ENCODE measurements around the gene POU6F2. TPM values are rescaled to one million over a fixed set of nuclear protein-coding genes. Genes with fewer than 3 reads are reported as not detected.

The POU6F2 gene
- total and polyA plus RNA-seq, 9 of the 15 experiments (the other 6 are each of a cell fraction or from before 2014, with no cell fraction given): 0.29 to 1.5 (median 0.96) TPM

DNA sequence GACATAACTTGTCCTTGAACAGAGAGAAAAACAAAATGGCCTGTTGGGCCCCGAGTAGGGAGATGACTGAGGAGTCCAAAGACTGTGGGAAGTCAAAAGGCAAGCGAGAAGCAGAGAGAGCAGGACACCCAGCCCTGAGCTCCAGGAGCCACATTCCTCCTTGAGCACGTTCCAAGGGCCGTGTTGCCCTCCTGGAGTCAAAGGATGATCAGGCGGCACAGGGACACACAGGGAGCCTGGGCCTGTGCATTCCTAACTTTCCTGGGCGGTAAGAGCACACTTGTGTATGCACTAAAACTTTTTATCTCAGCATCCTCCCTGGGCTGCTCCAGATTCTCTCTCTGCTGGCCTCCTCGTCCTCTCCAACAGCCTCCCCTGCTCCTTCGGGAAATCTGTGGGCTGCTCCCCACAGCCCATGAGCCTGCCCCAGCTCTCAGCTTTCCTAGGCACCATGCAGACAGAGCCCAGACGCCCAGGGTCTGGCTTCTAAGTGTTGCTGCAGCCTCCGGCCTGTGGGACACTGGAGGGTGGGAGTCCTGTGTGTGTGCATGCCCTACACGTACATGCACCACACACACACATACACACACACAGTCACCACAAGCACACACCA, 281.8 kb downstream of the POU6F2 start:
- no peak overlapping the region for H3K27ac ChIP-seq (ENCODE audit: extremely low read depth, low read depth, low read length)
- no peaks in the 10 kb centered on the region for H3K36me3 ChIP-seq (ENCODE audit: control insufficient read depth, insufficient read depth, low read length)
- no peak overlapping the region for H3K4me3 ChIP-seq
- in situ Hi-C loops (cut with MboI): no loop called here
- H3K4me1 ChIP-seq (replicated peaks in 1 of 2; ENCODE audit: control insufficient read depth in 2 of 2, insufficient read depth in 2 of 2, low read length in 2 of 2): no peaks in the 10 kb centered on the region
- FAIRE-seq (no peak), DNase-seq (ENCODE audit: extremely low read depth in 1 of 4, low spot score in 3 of 4) (no peak), ATAC-seq (no peak; the same call in 2 of the 3 replicates)
- POLR2A ChIA-PET: no interaction called here
- no peaks in the 10 kb centered on the region for H3K9me3 ChIP-seq (replicated peaks; ENCODE audit: control insufficient read depth, insufficient read depth, low read depth, low read length)
- H3K9me1 ChIP-seq (ENCODE audit: control insufficient read depth, insufficient read depth, low read length): no peaks in the 10 kb centered on the region
- H3K27me3 ChIP-seq (ENCODE audit: control insufficient read depth in 2 of 2, insufficient read depth in 2 of 2, low read length in 2 of 2): peaks cover 7 to 14% of the 10 kb centered on the region in 2 experiments; a peak in 2 of 5 replicates
- no peaks in the 10 kb centered on the region for H3K79me2 ChIP-seq (ENCODE audit: control insufficient read depth, insufficient read depth, low read length)
- CTCF ChIA-PET (ENCODE audit: low intra/inter-chr PET ratio): no interaction called here
- BruUV-seq (replicated peaks): no TSS peak
- no peaks in the 10 kb centered on the region; the same call in none of the 2 replicates for H4K20me1 ChIP-seq (replicated peaks; ENCODE audit: control insufficient read depth, insufficient read depth, low read length)
- H3K4me2 ChIP-seq (ENCODE audit: insufficient read depth, low read length): no peak overlapping the region
- WGBS (ENCODE audit: insufficient coverage, low coverage, missing lambda C conversion rate): 3% methylated on average over 10 of the region's 11 CpGs
- no peak overlapping the region for H2AFZ ChIP-seq (ENCODE audit: low read depth, low read length)
- no peak overlapping the region for H3K9ac ChIP-seq (ENCODE audit: insufficient read depth in 1 of 2, low read depth in 2 of 2, low read length in 2 of 2)
- intact Hi-C loops (cut with micrococcal nuclease): no loop called here
- TF ChIP-seq ZNF79 (CRISPR knock-in tag; IDR thresholded peaks at IDR 0.05; ENCODE audit: low read depth) (no peak), KDM2B (CRISPR knock-in tag; IDR thresholded peaks at IDR 0.05) (no peak), ZNF232 (CRISPR knock-in tag; IDR thresholded peaks at IDR 0.05) (no peak), ZNF780A (CRISPR knock-in tag; IDR thresholded peaks at IDR 0.05) (no peak), CREB1 (IDR thresholded peaks at IDR 0.05) (no peak), CREB1 (CRISPR knock-in tag; IDR thresholded peaks at IDR 0.05) (no peak), PTBP1 (IDR thresholded peaks at IDR 0.05; ENCODE audit: low read depth, low read length) (no peak), MAX (CRISPR knock-in tag; IDR thresholded peaks at IDR 0.05) (no peak), ZNF644 (tag; IDR thresholded peaks at IDR 0.05; ENCODE audit: low read depth) (no peak), CEBPZ (IDR thresholded peaks at IDR 0.05; ENCODE audit: borderline replicate concordance, low read depth, low read length) (no peak), ADNP (tag; IDR thresholded peaks at IDR 0.05) (no peak), CBX2 (IDR thresholded peaks at IDR 0.05; ENCODE audit: insufficient read depth, low read length, poor library complexity, severe bottlenecking) (no peak), SIN3A (IDR thresholded peaks at IDR 0.05; ENCODE audit: borderline replicate concordance in 2 of 2, control insufficient read depth in 1 of 2, low read depth in 2 of 2, low read length in 2 of 2) (no peak)
- TF ChIP-seq, protein P1, sequence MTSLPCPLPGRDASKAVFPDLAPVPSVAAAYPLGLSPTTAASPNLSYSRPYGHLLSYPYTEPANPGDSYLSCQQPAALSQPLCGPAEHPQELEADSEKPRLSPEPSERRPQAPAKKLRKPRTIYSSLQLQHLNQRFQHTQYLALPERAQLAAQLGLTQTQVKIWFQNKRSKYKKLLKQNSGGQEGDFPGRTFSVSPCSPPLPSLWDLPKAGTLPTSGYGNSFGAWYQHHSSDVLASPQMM (CRISPR knock-in tag; IDR thresholded peaks at IDR 0.05): no peak
- TF ChIP-seq, protein P2, sequence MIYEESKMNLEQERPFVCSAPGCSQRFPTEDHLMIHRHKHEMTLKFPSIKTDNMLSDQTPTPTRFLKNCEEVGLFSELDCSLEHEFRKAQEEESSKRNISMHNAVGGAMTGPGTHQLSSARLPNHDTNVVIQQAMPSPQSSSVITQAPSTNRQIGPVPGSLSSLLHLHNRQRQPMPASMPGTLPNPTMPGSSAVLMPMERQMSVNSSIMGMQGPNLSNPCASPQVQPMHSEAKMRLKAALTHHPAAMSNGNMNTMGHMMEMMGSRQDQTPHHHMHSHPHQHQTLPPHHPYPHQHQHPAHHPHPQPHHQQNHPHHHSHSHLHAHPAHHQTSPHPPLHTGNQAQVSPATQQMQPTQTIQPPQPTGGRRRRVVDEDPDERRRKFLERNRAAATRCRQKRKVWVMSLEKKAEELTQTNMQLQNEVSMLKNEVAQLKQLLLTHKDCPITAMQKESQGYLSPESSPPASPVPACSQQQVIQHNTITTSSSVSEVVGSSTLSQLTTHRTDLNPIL (CRISPR knock-in tag; IDR thresholded peaks at IDR 0.05): no peak
